Karpas-422 (cell line): ENCODE results near the gene NELFCD. TPM values are rescaled to one million over a fixed set of nuclear protein-coding genes. Genes with fewer than 3 reads are reported as not detected.

Experiments used
- DNase-seq: peaks from one replicate; pipeline ENCODE4 v3.0.0-alpha.2; 2015
- H2AFZ ChIP-seq: fragments of 200-600 bp; sonication (generic); 2 replicates; pipeline ENCODE4 v1.6.1; 2014; ENCODE audit warnings: antibody characterized with exemption, low read length, mixed read lengths
- H3K27ac ChIP-seq: fragments of 200-600 bp; sonication (generic); 2 replicates; pipeline ENCODE4 v1.5.1; 2014; ENCODE audit warnings: mild to moderate bottlenecking, low read length, moderate library complexity
- H3K27me3 ChIP-seq: fragments of 200-600 bp; sonication (generic); 2 replicates; pipeline ENCODE4 v1.6.1; 2014; ENCODE audit warnings: low read length, mixed read lengths
- H3K36me3 ChIP-seq: fragments of 200-600 bp; sonication (generic); 2 replicates; pipeline ENCODE4 v1.6.1; 2014; ENCODE audit warnings: low read length, mixed read lengths; ENCODE audit not compliant: insufficient read depth
- H3K4me1 ChIP-seq: fragments of 200-600 bp; sonication (generic); 2 replicates; pipeline ENCODE4 v1.6.1; 2014; ENCODE audit warnings: mild to moderate bottlenecking, low read length, mixed read lengths
- H3K4me2 ChIP-seq: fragments of 200-600 bp; sonication (generic); 2 replicates; pipeline ENCODE4 v1.6.1; 2014; ENCODE audit warnings: low read length, low read depth, mild to moderate bottlenecking; ENCODE audit not compliant: poor library complexity, severe bottlenecking
- H3K4me3 ChIP-seq: fragments of 200-600 bp; sonication (generic); 2 replicates; pipeline ENCODE4 v1.5.1; 2014; ENCODE audit warnings: mild to moderate bottlenecking, antibody characterized with exemption, low read length, mixed read lengths
- H3K79me2 ChIP-seq: fragments of 200-600 bp; sonication (generic); 2 replicates; pipeline ENCODE4 v1.6.1; 2014; ENCODE audit warnings: mild to moderate bottlenecking, low read length, mixed read lengths
- H3K9ac ChIP-seq: fragments of 200-600 bp; sonication (generic); 2 replicates; pipeline ENCODE4 v1.6.0; 2014; ENCODE audit warnings: low read length
- H3K9me2 ChIP-seq: fragments of 200-600 bp; sonication (generic), shearing (Covaris generic); replicated peaks from 2 replicates; pipeline ENCODE4 v1.6.0; 2014; ENCODE audit warnings: mild to moderate bottlenecking, low read length, moderate library complexity; ENCODE audit not compliant: insufficient read depth
- H3K9me3 ChIP-seq: fragments of 300-700, 200-600 bp; sonication (generic); 2 replicates; pipeline ENCODE4 v1.6.1; 2014; ENCODE audit warnings: low read length, mixed read lengths
- H4K20me1 ChIP-seq: fragments of 200-600 bp; sonication (generic); 2 replicates; pipeline ENCODE4 v1.6.1; 2014; ENCODE audit warnings: mild to moderate bottlenecking, antibody characterized with exemption, low read length, low read depth; ENCODE audit not compliant: insufficient read depth
- total RNA-seq: library from RNA; depleted of rRNA; stranded (reverse); fragments of >200 nt; shearing (Covaris generic); gene quantifications from 2 replicates; pipeline ENCODE4 v1.2.3, GENCODE V29; 2014; ENCODE audit warnings: low replicate concordance

NELFCD gene
- total RNA-seq, 1 experiment from 2014 or later: 51.3 TPM

- H3K79me2 ChIP-seq: peaks cover 66% of the 10 kb centered on the region
- peak within 1 kb of the TSS; percentile 97 for H3K4me2 ChIP-seq
- DNase-seq: peak; percentile 98
- no peaks in the 10 kb centered on the region for H3K27me3 ChIP-seq
- H3K4me1 ChIP-seq: peaks cover 58% of the 10 kb centered on the region
- peak within 1 kb of the TSS; percentile 97 for H3K9ac ChIP-seq
- peaks cover 15% of the 10 kb centered on the region; the same call in 1 of the 2 replicates for H4K20me1 ChIP-seq
- peaks cover 73% of the 10 kb centered on the region for H3K36me3 ChIP-seq
- H3K27ac ChIP-seq: peak within 1 kb of the TSS; percentile 81
- H2AFZ ChIP-seq: 0 out of 2 replicates have a peak within 1 kb of the TSS, but pooled peaks have one; percentile 44
- no peaks in the 10 kb centered on the region for H3K9me2 ChIP-seq
- H3K9me3 ChIP-seq: no peaks in the 10 kb centered on the region
- H3K4me3 ChIP-seq: peak within 1 kb of the TSS; percentile 95
These were observed 51.1 kb downstream of the NELFCD start, which contains the start of gene ATP5F1E for GRCh38 chr20:59032023-59032712. TSS of gene ATP5F1E (minus strand) at chr20:59032335. CDS start at chr20:59032251, 84 bp downstream.

- no peak for DNase-seq
- Histone ChIP-seq H3K9me2 (no peaks in the 10 kb centered on the region), H4K20me1 (peaks cover 15% of the 10 kb centered on the region; the same call in 1 of the 2 replicates), H3K27me3 (no peaks in the 10 kb centered on the region), H3K4me2 (peak overlapping the region; percentile 96), H3K36me3 (peaks cover 73% of the 10 kb centered on the region), H3K9me3 (no peaks in the 10 kb centered on the region), H3K27ac (peak overlapping the region; percentile 81), H3K4me3 (peak overlapping the region; percentile 69), H3K79me2 (peaks cover 66% of the 10 kb centered on the region), H3K9ac (peak overlapping the region; percentile 80), H2AFZ (0 out of 2 replicates have a peak overlapping the region, but pooled peaks have one; percentile 44), H3K4me1 (peaks cover 58% of the 10 kb centered on the region)
These were observed 51.6 kb downstream of the NELFCD start for GRCh38 chr20:59032713-59033059.

DNA sequence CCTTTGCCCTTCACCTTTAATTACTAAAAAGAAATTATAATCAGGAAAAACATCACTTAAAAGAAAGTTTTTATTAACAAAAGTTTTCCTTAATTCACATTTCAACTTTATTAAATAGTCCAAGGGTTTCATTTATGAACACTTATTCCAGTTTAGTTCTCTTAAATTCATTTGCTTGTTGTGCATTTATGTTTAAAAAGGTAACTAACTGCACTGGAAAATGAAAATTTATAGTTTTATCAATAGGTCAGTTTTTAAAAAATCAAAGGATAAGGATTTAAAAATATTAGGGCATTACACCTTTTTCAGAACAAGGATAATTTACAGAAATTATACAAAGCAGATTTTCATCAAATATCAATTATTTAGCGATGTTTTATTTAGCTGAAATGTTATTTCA is 52.0 kb downstream of the NELFCD start:
- no peaks in the 10 kb centered on the region for H3K9me3 ChIP-seq
- H3K36me3 ChIP-seq: peaks cover 73% of the 10 kb centered on the region
- peak overlapping the region; percentile 96 for H3K4me2 ChIP-seq
- H3K27me3 ChIP-seq: no peaks in the 10 kb centered on the region
- H4K20me1 ChIP-seq: peaks cover 17% of the 10 kb centered on the region
- no peak for DNase-seq
- H3K79me2 ChIP-seq: peaks cover 66% of the 10 kb centered on the region
- peaks cover 58% of the 10 kb centered on the region for H3K4me1 ChIP-seq
- H3K9ac ChIP-seq: peak overlapping the region; percentile 80
- H2AFZ ChIP-seq: no peak overlapping the region
- H3K27ac ChIP-seq: peak overlapping the region; percentile 81
- H3K9me2 ChIP-seq: no peaks in the 10 kb centered on the region
- peak overlapping the region; percentile 69 for H3K4me3 ChIP-seq

- Histone ChIP-seq H3K9me3 (no peaks in the 10 kb centered on the region), H3K27me3 (no peaks in the 10 kb centered on the region), H3K4me2 (peak overlapping the region; percentile 96), H3K9ac (peak overlapping the region; percentile 80), H3K36me3 (peaks cover 73% of the 10 kb centered on the region), H2AFZ (no peak overlapping the region), H3K9me2 (no peaks in the 10 kb centered on the region), H3K4me1 (peaks cover 56% of the 10 kb centered on the region), H3K79me2 (peaks cover 66% of the 10 kb centered on the region), H4K20me1 (peaks cover 20% of the 10 kb centered on the region), H3K4me3 (peak overlapping the region; percentile 69; the same call in 1 of the 2 replicates), H3K27ac (peak overlapping the region; percentile 81)
- no peak for DNase-seq
These were observed 52.6 kb downstream of the NELFCD start for GRCh38 chr20:59033616-59034165.

DNA sequence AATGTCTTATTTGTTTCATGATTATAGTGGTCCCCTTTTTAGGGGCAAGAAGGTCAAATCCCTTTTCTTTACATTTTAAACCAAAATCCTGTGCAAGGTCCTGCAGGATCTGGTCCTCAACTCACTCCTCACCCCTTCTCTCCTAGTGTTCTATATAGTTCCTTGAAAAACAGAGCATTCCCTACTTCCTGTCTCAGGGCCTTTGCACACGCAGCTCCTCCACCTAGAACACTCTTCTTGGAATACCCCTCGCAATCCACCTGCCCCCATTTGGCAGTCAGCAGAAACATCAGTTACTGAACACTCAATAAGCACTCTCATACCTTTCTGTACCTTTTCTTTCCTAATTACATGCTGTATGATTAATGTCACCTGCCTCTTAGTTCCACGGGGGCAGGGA is 54.3 kb downstream of the NELFCD start:
- no peak overlapping the region for H2AFZ ChIP-seq
- no peak overlapping the region for H3K9ac ChIP-seq
- H3K27ac ChIP-seq: no peak overlapping the region
- H3K36me3 ChIP-seq: peaks cover 64% of the 10 kb centered on the region
- no peaks in the 10 kb centered on the region for H3K27me3 ChIP-seq
- peaks cover 66% of the 10 kb centered on the region for H3K79me2 ChIP-seq
- H3K9me2 ChIP-seq: no peaks in the 10 kb centered on the region
- peaks cover 54% of the 10 kb centered on the region for H3K4me1 ChIP-seq
- H3K9me3 ChIP-seq: no peaks in the 10 kb centered on the region
- no peak overlapping the region for H3K4me2 ChIP-seq
- no peak for DNase-seq
- peaks cover 31% of the 10 kb centered on the region for H4K20me1 ChIP-seq
- no peak overlapping the region for H3K4me3 ChIP-seq

DNA sequence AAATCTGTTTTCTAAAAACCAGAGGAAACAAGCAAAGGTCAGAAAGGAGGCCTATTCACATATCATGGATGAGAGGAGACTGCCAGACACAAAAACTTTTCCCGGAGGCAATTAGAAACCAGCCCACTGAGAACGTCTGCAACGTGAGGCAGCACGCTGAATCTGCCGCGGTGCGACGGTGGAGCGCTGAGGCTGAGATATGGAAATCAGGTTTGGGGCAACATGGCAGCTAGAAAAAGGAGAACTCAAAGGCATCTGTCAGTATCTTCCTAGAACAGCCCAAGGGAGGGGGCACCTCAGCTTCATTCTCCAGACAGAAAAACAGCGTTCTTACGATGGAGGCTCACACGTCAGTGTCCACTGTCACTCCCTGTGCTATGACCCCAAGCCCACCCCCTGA is 56.3 kb downstream of the NELFCD start:
- no peaks in the 10 kb centered on the region for H3K27me3 ChIP-seq
- peaks cover 32% of the 10 kb centered on the region for H4K20me1 ChIP-seq
- no peak for DNase-seq
- H3K9me3 ChIP-seq: no peaks in the 10 kb centered on the region
- no peak overlapping the region for H3K4me2 ChIP-seq
- H3K27ac ChIP-seq: no peak overlapping the region
- peaks cover 56% of the 10 kb centered on the region for H3K4me1 ChIP-seq
- H3K79me2 ChIP-seq: peaks cover 68% of the 10 kb centered on the region
- no peaks in the 10 kb centered on the region for H3K9me2 ChIP-seq
- no peak overlapping the region for H3K9ac ChIP-seq
- H3K36me3 ChIP-seq: peaks cover 57% of the 10 kb centered on the region
- no peak overlapping the region for H2AFZ ChIP-seq
- H3K4me3 ChIP-seq: no peak overlapping the region

GRCh38 chr20:59039233-59039632 is 58.2 kb downstream of the NELFCD start:
- no peak for DNase-seq
- Histone ChIP-seq H3K79me2 (peaks cover 64% of the 10 kb centered on the region), H3K36me3 (peaks cover 47% of the 10 kb centered on the region), H3K9ac (no peak overlapping the region), H3K9me3 (no peaks in the 10 kb centered on the region), H3K9me2 (no peaks in the 10 kb centered on the region), H3K27ac (peak overlapping the region; percentile 12; the same call in 1 of the 2 replicates), H3K27me3 (no peaks in the 10 kb centered on the region), H2AFZ (no peak overlapping the region), H4K20me1 (peaks cover 32% of the 10 kb centered on the region), H3K4me2 (peak overlapping the region; percentile 94), H3K4me3 (no peak overlapping the region), H3K4me1 (peaks cover 51% of the 10 kb centered on the region)

- H3K27ac ChIP-seq: no peak overlapping the region
- peak overlapping the region; percentile 96; the same call in 1 of the 2 replicates for H3K9ac ChIP-seq
- no peaks in the 10 kb centered on the region for H3K27me3 ChIP-seq
- peaks cover 36% of the 10 kb centered on the region for H3K36me3 ChIP-seq
- peaks cover 62% of the 10 kb centered on the region for H3K79me2 ChIP-seq
- H3K9me3 ChIP-seq: no peaks in the 10 kb centered on the region
- DNase-seq: no peak
- peaks cover 45% of the 10 kb centered on the region for H3K4me1 ChIP-seq
- H3K4me2 ChIP-seq: peak overlapping the region; percentile 94
- no peak overlapping the region for H2AFZ ChIP-seq
- no peaks in the 10 kb centered on the region for H3K9me2 ChIP-seq
- peak overlapping the region; percentile 78 for H3K4me3 ChIP-seq
- peaks cover 32% of the 10 kb centered on the region for H4K20me1 ChIP-seq
These were observed 59.6 kb downstream of the NELFCD start for GRCh38 chr20:59040667-59041066.
